NCI-H2029 treated with DMSO at 0.1 percent for 48 hours (cell line): ENCODE data around the gene PRDX2.

ENCODE experiments used
- DNase-seq: peaks from one replicate; lab custom pipeline; 2025; lab: John Stamatoyannopoulos, UW

Gene PRDX2

GRCh38 chr19:12779162-12779993, 22.2 kb downstream of the PRDX2 start:
- DNase-seq: no peak

- DNase-seq: no peak
Measured at GRCh38 chr19:12778905-12779161, 22.8 kb downstream of the PRDX2 start.

- no peak for DNase-seq
Measured at GRCh38 chr19:12778017-12778904, 23.3 kb downstream of the PRDX2 start.

- DNase-seq: peak; percentile 38
Measured at GRCh38 chr19:12777217-12778016, 24.2 kb downstream of the PRDX2 start.

GRCh38 chr19:12774588-12775555, 26.7 kb downstream of the PRDX2 start, which contains the start of gene HOOK2:
Gene HOOK2 (minus strand): TSS chr19:12775552. CDS start chr19:12775449, 103 bp downstream.
- DNase-seq: peak; percentile 72

- no peak for DNase-seq
Measured at GRCh38 chr19:12773571-12773970, 28.0 kb downstream of the PRDX2 start.

- no peak for DNase-seq
Measured at GRCh38 chr19:12772323-12772722, 29.3 kb downstream of the PRDX2 start.

GRCh38 chr19:12770922-12771321, 30.7 kb downstream of the PRDX2 start:
- DNase-seq: no peak

- DNase-seq: no peak
Measured at GRCh38 chr19:12769689-12770088, 31.9 kb downstream of the PRDX2 start.

- no peak for DNase-seq
Measured at GRCh38 chr19:12767666-12768065, 33.9 kb downstream of the PRDX2 start.

- no peak for DNase-seq
Measured at GRCh38 chr19:12767150-12767549, 34.5 kb downstream of the PRDX2 start.

- no peak for DNase-seq
Measured at GRCh38 chr19:12766051-12766521, 35.5 kb downstream of the PRDX2 start.

- no peak for DNase-seq
Measured at GRCh38 chr19:12764698-12765097, 36.9 kb downstream of the PRDX2 start.

- DNase-seq: no peak
Measured at GRCh38 chr19:12763100-12763499, 38.5 kb downstream of the PRDX2 start.

- DNase-seq: no peak
Measured at GRCh38 chr19:12759686-12760085, 41.9 kb downstream of the PRDX2 start.

- DNase-seq: peak; percentile 22
Measured at GRCh38 chr19:12757544-12758274, 43.9 kb downstream of the PRDX2 start.

GRCh38 chr19:12756150-12756883, 45.3 kb downstream of the PRDX2 start:
- no peak for DNase-seq

GRCh38 chr19:12754465-12755196, 47.0 kb downstream of the PRDX2 start:
- no peak for DNase-seq
